K562 (cell line): Measurements from ENCODE around the gene CLIC5. TPM values are rescaled to one million over a fixed set of nuclear protein-coding genes. Genes with fewer than 3 reads are reported as not detected.

Source experiments
- ATAC-seq: fragments of 200-7000 bp; cut with Tn5 transposase; 3 replicates; pipeline ENCODE4 v1.9.1; 2020; ENCODE audit warnings: moderate library complexity
- BruUV-seq: library from RNA; stranded (reverse); fragments of 400-500 nt; replicated peaks from 2 replicates; lab custom pipeline; 2021; lab: Mats Ljungman, UMichigan
- CTCF ChIA-PET: fragments of 300-600 bp; formaldehyde crosslinking; extraction: SDS; loops from one replicate; lab custom pipeline; 2021; ENCODE audit warnings: low intra/inter-chr PET ratio; lab: Yijun Ruan, JAX
- POLR2A ChIA-PET: fragments of 300-600, 350-650 bp; sonication (Branson Sonifier 250); formaldehyde crosslinking; extraction: SDS; loops from one replicate; lab custom pipeline; 2021; ENCODE audit warnings: antibody characterized with exemption, inconsistent platforms; lab: Yijun Ruan, JAX
- DNase-seq, 4 experiments: peaks; one replicate each; pipeline versions ENCODE4 v3.0.0 to v3.0.0-alpha.2; 2011 to 2018; ENCODE audit warnings: low spot score in 3 of 4, mixed read lengths in 3 of 4; ENCODE audit errors: extremely low read depth in 1 of 4
- FAIRE-seq: peaks from 2 replicates; lab custom pipeline; 2011; peaks lifted over from hg19 to GRCh38; lab: Jason Lieb, UNC
- H2AFZ ChIP-seq: 2 replicates; pipeline ENCODE4 v1.6.0; 2011; ENCODE audit warnings: low read depth, low read length, control low read depth, inconsistent platforms
- H3K27ac ChIP-seq: fragments of 200-600 bp; 3 replicates; pipeline ENCODE4 v1.8.0; 2011; ENCODE audit warnings: low read depth, mild to moderate bottlenecking, control low read depth, inconsistent platforms, low read length, moderate library complexity, mixed read lengths; ENCODE audit errors: extremely low read depth
- H3K27me3 ChIP-seq, 2 experiments: fragments of 300-600 bp in 1 of 2; 2 replicates in 1 of 2; 3 replicates in 1 of 2; pipeline versions ENCODE4 v1.6.0 to v1.8.0; 2011; ENCODE audit warnings: inconsistent platforms in 2 of 2, low read length in 2 of 2, mild to moderate bottlenecking in 1 of 2, mixed read lengths in 1 of 2, moderate library complexity in 1 of 2; ENCODE audit not compliant: control insufficient read depth in 2 of 2, insufficient read depth in 2 of 2
- H3K36me3 ChIP-seq: fragments of 300-600 bp; 3 replicates; pipeline ENCODE4 v1.8.0; 2011; ENCODE audit warnings: mild to moderate bottlenecking, low read length, inconsistent platforms; ENCODE audit not compliant: control insufficient read depth, insufficient read depth
- H3K4me1 ChIP-seq, 2 experiments: fragments of 200-600 bp in 1 of 2; replicated peaks in 1 of 2; 2 replicates in 1 of 2; 3 replicates in 1 of 2; pipeline versions ENCODE4 v1.5.1 to v1.8.0; 2011; ENCODE audit warnings: inconsistent platforms in 2 of 2, low read length in 2 of 2, mild to moderate bottlenecking in 1 of 2, mixed read lengths in 1 of 2, moderate library complexity in 1 of 2; ENCODE audit not compliant: control insufficient read depth in 2 of 2, insufficient read depth in 2 of 2
- H3K4me2 ChIP-seq: 2 replicates; pipeline ENCODE4 v1.6.1; 2011; ENCODE audit warnings: low read length, control low read depth, inconsistent platforms, mixed read lengths; ENCODE audit not compliant: insufficient read depth
- H3K4me3 ChIP-seq: fragments of 200-600 bp; sonication (generic), shearing (Covaris generic); 2 replicates; pipeline ENCODE4 v1.5.1; 2016; ENCODE audit warnings: control low read depth, inconsistent platforms
- H3K79me2 ChIP-seq: fragments of 200-600 bp; 3 replicates; pipeline ENCODE4 v1.8.0; 2011; ENCODE audit warnings: low read length, inconsistent platforms; ENCODE audit not compliant: control insufficient read depth, insufficient read depth
- H3K9ac ChIP-seq, 2 experiments: 2 replicates each; pipeline versions ENCODE4 v1.6.0 to v1.6.1; 2011; ENCODE audit warnings: low read depth in 2 of 2, low read length in 2 of 2, control low read depth in 1 of 2, inconsistent platforms in 1 of 2, mild to moderate bottlenecking in 1 of 2, mixed read lengths in 1 of 2; ENCODE audit not compliant: insufficient read depth in 1 of 2
- H3K9me1 ChIP-seq: one replicate; pipeline ENCODE4 v1.6.0; 2011; ENCODE audit warnings: inconsistent platforms, mild to moderate bottlenecking, low read length, moderate library complexity; ENCODE audit not compliant: control insufficient read depth, insufficient read depth
- H3K9me3 ChIP-seq: replicated peaks from 2 replicates; pipeline ENCODE4 v1.5.1; 2011; ENCODE audit warnings: low read depth, low read length, inconsistent platforms; ENCODE audit not compliant: control insufficient read depth, insufficient read depth
- H4K20me1 ChIP-seq: replicated peaks from 2 replicates; pipeline ENCODE4 v1.6.1; 2011; ENCODE audit warnings: low read length, inconsistent platforms, mixed read lengths; ENCODE audit not compliant: control insufficient read depth, insufficient read depth
- BRD9 ChIP-seq: fragments of 450-650 bp; IDR thresholded peaks from 2 replicates; pipeline ENCODE4 v1.6.1; 2018; ENCODE audit warnings: low read depth; ENCODE audit not compliant: partially characterized antibody
- BRF1 ChIP-seq: IDR thresholded peaks from 3 replicates; pipeline ENCODE4 v1.6.1; 2011; ENCODE audit warnings: borderline replicate concordance, mild to moderate bottlenecking; ENCODE audit not compliant: insufficient read length; ENCODE audit errors: extremely low read depth
- CBFB ChIP-seq: sonication (generic); formaldehyde crosslinking; IDR thresholded peaks from 2 replicates; pipeline ENCODE4 v1.4.0; 2020; ENCODE audit warnings: mild to moderate bottlenecking, missing genetic modification reagents
- CBX1 ChIP-seq: sonication (generic); IDR thresholded peaks from 2 replicates; pipeline ENCODE4 v1.6.1; 2016; ENCODE audit warnings: antibody characterized with exemption, low read depth, mild to moderate bottlenecking
- CC2D1A ChIP-seq: fragments of 450-650 bp; IDR thresholded peaks from 2 replicates; pipeline ENCODE4 v1.6.1; 2017; ENCODE audit warnings: mild to moderate bottlenecking
- FOXA1 ChIP-seq: fragments of 450-650 bp; IDR thresholded peaks from 2 replicates; pipeline ENCODE4 v1.6.1; 2016; ENCODE audit warnings: mild to moderate bottlenecking, borderline replicate concordance
- MAFG ChIP-seq: fragments of 450-650 bp; conservative IDR thresholded peaks from 2 replicates; pipeline ENCODE4 v1.6.1; 2016; ENCODE audit warnings: missing genetic modification characterization, missing compliant biosample characterization
- MEF2D ChIP-seq: conservative IDR thresholded peaks from 2 replicates; pipeline ENCODE4 v1.6.1; 2016; ENCODE audit warnings: low read depth, missing genetic modification characterization, missing compliant biosample characterization
- NCOA2 ChIP-seq, 2 experiments: fragments of 450-650 bp; IDR thresholded peaks; 2 replicates each; pipeline ENCODE4 v1.6.1; 2018; ENCODE audit warnings: mild to moderate bottlenecking in 2 of 2, moderate library complexity in 1 of 2; ENCODE audit not compliant: partially characterized antibody in 2 of 2
- POLR2H ChIP-seq: IDR thresholded peaks from 2 replicates; pipeline ENCODE4 v1.6.1; 2016; ENCODE audit warnings: missing genetic modification characterization, low read depth, mild to moderate bottlenecking, control low read depth, missing compliant biosample characterization, moderate library complexity
- RBFOX2 ChIP-seq: fragments of 200-400 bp; formaldehyde crosslinking; IDR thresholded peaks from 2 replicates; pipeline ENCODE4 v1.6.1; 2017; ENCODE audit warnings: low read depth, mild to moderate bottlenecking, low read length, moderate library complexity
- ZFP30 ChIP-seq: fragments of 250-450 bp; sonication (Bioruptor Pico); IDR thresholded peaks from 2 replicates; pipeline ENCODE4 v1.8.0; 2022; ENCODE audit warnings: moderate library complexity, mild to moderate bottlenecking, inconsistent platforms, borderline replicate concordance
- ZNF253 ChIP-seq: fragments of 250-450 bp; sonication (Bioruptor Pico); conservative IDR thresholded peaks from 2 replicates; pipeline ENCODE4 v1.6.1; 2021; ENCODE audit warnings: mild to moderate bottlenecking
- ZNF41 ChIP-seq: fragments of 250-450 bp; sonication (Bioruptor Pico); conservative IDR thresholded peaks from 2 replicates; pipeline ENCODE4 v1.4.0; 2020; ENCODE audit warnings: mild to moderate bottlenecking
- ZNF780A ChIP-seq: fragments of 250-450 bp; sonication (Bioruptor Pico); IDR thresholded peaks from 2 replicates; pipeline ENCODE4 v1.5.0; 2021; ENCODE audit warnings: mild to moderate bottlenecking
- WGBS: fragments of 100-300 bp; shearing (Covaris generic); methylation state at CpG from one replicate; pipeline ENCODE4 v1.1.6; 2016; ENCODE audit warnings: low coverage, mixed read lengths; ENCODE audit not compliant: insufficient coverage; ENCODE audit errors: missing lambda C conversion rate; 5-methylcytosine and 5-hydroxymethylcytosine counted together
- in situ Hi-C: fragments of 300-500 bp; cut with MboI; formaldehyde crosslinking; loops from 4 replicates; pipeline ENCODE4 v1.15.0; 2018; ENCODE audit warnings: inconsistent platforms, mixed read lengths
- intact Hi-C: fragments of 100-400 bp; cut with micrococcal nuclease; formaldehyde crosslinking; loops from 2 replicates; pipeline ENCODE4 v1.14.2; 2022
- polyA plus RNA-seq, 8 experiments: library from polyadenylated mRNA; depleted of rRNA in 4 of 8; stranded (reverse) in 5 of 8; unstranded in 3 of 8; fragments of >200 nt; fragmentation: Nextera tagmentation in 2 of 8; fragmentation: Illumina TruSeq in 1 of 8; extraction: Ambion mirVana in 2 of 8; extraction: Trizol in 1 of 8; gene quantifications; 2 replicates each; pipeline versions ENCODE4 v1.2.1 to v1.2.3, GENCODE V29; 2011 to 2014; ENCODE audit warnings: inconsistent platforms in 1 of 8, missing spikeins in 1 of 8
- total RNA-seq, 7 experiments: library from RNA; depleted of rRNA in 6 of 7; stranded (reverse); fragments of >200 nt in 6 of 7; fragmentation: Illumina TruSeq in 2 of 7; extraction: Trizol in 2 of 7; gene quantifications; 2 replicates each; pipeline versions ENCODE4 v1.2.1 to v1.2.3, GENCODE V29; 2011 to 2021; ENCODE audit warnings: low replicate concordance in 1 of 7
- TF ChIP-seq, protein P1 (sequence below): fragments of 450-650 bp; IDR thresholded peaks from 2 replicates; pipeline ENCODE4 v1.6.1; 2016; ENCODE audit warnings: borderline replicate concordance
- TF ChIP-seq, protein P2 (sequence below): fragments of 450-650 bp; formaldehyde crosslinking; IDR thresholded peaks from 2 replicates; pipeline ENCODE4 v1.4.0; 2020; ENCODE audit warnings: mild to moderate bottlenecking, moderate library complexity
- TF ChIP-seq, protein P3 (sequence below): fragments of 250-450 bp; sonication (Bioruptor Pico); IDR thresholded peaks from 2 replicates; pipeline ENCODE4 v1.4.0; 2020; ENCODE audit warnings: borderline replicate concordance

CLIC5 gene
- total and polyA plus RNA-seq, 9 of the 15 experiments (the other 6 are each of a cell fraction or from before 2014, with no cell fraction given) = 0.31 TPM; not detected in 8

GRCh38 chr6:45832063-45832462, 183.6 kb downstream of the CLIC5 start:
- H3K9ac ChIP-seq = no peak overlapping the region
- intact Hi-C loops (no loop called here), in situ Hi-C loops (no loop called here)
- WGBS = 2% methylated on average over 5 of the region's 5 CpGs
- no peak for FAIRE-seq
- H3K4me2 ChIP-seq = no peak overlapping the region
- no peaks in the 10 kb centered on the region for H3K79me2 ChIP-seq
- ATAC-seq = no peak
- H3K4me3 ChIP-seq = no peak overlapping the region
- H3K9me1 ChIP-seq = no peaks in the 10 kb centered on the region
- BruUV-seq = no TSS peak
- no peaks in the 10 kb centered on the region; the same call in 1 of the 2 replicates for H4K20me1 ChIP-seq
- H3K4me1 ChIP-seq = no peaks in the 10 kb centered on the region; a peak in 3 of 5 replicates
- no peak for DNase-seq
- no peak overlapping the region for H3K27ac ChIP-seq
- H3K27me3 ChIP-seq = peaks cover 12 to 24% of the 10 kb centered on the region in 2 experiments; a peak in 4 of 5 replicates
- H3K36me3 ChIP-seq = no peaks in the 10 kb centered on the region
- POLR2A ChIA-PET = no interaction called here
- H2AFZ ChIP-seq = no peak overlapping the region
- CTCF ChIA-PET = no interaction called here
- H3K9me3 ChIP-seq = no peaks in the 10 kb centered on the region
- TF ChIP-seq NCOA2 (IDR thresholded peaks at IDR 0.05; ENCODE audit: partially characterized antibody in 2 of 2) (no peak), BRD9 (no peak), ZFP30 (CRISPR knock-in tag) (no peak), ZNF253 (CRISPR knock-in tag) (no peak), MEF2D (tag) (no peak), CC2D1A (no peak), POLR2H (tag) (no peak), ZNF780A (CRISPR knock-in tag) (no peak), CBX1 (no peak), CBFB (CRISPR knock-in tag) (no peak), BRF1 (no peak), ZNF41 (CRISPR knock-in tag) (no peak), RBFOX2 (no peak), FOXA1 (no peak), MAFG (no peak)
- TF ChIP-seq, protein P1, sequence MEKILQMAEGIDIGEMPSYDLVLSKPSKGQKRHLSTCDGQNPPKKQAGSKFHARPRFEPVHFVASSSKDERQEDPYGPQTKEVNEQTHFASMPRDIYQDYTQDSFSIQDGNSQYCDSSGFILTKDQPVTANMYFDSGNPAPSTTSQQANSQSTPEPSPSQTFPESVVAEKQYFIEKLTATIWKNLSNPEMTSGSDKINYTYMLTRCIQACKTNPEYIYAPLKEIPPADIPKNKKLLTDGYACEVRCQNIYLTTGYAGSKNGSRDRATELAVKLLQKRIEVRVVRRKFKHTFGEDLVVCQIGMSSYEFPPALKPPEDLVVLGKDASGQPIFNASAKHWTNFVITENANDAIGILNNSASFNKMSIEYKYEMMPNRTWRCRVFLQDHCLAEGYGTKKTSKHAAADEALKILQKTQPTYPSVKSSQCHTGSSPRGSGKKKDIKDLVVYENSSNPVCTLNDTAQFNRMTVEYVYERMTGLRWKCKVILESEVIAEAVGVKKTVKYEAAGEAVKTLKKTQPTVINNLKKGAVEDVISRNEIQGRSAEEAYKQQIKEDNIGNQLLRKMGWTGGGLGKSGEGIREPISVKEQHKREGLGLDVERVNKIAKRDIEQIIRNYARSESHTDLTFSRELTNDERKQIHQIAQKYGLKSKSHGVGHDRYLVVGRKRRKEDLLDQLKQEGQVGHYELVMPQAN = no peak
- TF ChIP-seq, protein P2, sequence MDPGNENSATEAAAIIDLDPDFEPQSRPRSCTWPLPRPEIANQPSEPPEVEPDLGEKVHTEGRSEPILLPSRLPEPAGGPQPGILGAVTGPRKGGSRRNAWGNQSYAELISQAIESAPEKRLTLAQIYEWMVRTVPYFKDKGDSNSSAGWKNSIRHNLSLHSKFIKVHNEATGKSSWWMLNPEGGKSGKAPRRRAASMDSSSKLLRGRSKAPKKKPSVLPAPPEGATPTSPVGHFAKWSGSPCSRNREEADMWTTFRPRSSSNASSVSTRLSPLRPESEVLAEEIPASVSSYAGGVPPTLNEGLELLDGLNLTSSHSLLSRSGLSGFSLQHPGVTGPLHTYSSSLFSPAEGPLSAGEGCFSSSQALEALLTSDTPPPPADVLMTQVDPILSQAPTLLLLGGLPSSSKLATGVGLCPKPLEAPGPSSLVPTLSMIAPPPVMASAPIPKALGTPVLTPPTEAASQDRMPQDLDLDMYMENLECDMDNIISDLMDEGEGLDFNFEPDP (CRISPR knock-in tag) = no peak
- TF ChIP-seq, protein P3, sequence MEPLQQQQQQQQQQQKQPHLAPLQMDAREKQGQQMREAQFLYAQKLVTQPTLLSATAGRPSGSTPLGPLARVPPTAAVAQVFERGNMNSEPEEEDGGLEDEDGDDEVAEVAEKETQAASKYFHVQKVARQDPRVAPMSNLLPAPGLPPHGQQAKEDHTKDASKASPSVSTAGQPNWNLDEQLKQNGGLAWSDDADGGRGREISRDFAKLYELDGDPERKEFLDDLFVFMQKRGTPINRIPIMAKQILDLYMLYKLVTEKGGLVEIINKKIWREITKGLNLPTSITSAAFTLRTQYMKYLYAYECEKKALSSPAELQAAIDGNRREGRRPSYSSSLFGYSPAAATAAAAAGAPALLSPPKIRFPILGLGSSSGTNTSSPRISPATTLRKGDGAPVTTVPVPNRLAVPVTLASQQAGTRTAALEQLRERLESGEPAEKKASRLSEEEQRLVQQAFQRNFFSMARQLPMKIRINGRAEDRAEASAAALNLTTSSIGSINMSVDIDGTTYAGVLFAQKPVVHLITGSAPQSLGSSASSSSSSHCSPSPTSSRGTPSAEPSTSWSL (CRISPR knock-in tag) = no peak
